ENCODE data around the gene CPNE2. TPM values are rescaled to one million over a fixed set of nuclear protein-coding genes. Genes with fewer than 3 reads are reported as not detected.

Gene CPNE2
- total and polyA plus RNA-seq, 2 of the 8 experiments (the other 6 are each of a cell fraction or from before 2014, with no cell fraction given) = 10.6 to 39.5 TPM

GRCh38 chr16:57131351-57131970, 39.1 kb downstream of the CPNE2 start:
- Histone ChIP-seq H2BK15ac (ENCODE audit: low read length) (no peak overlapping the region), H4K8ac (ENCODE audit: extremely low read depth, insufficient read depth, low read length) (no peak overlapping the region), H3K18ac (ENCODE audit: extremely low read depth, low read length) (no peak overlapping the region; the same call in 1 of the 2 replicates), H3K4ac (replicated peaks; ENCODE audit: insufficient read length, low read depth, low read length) (no peak overlapping the region), H3K4me2 (ENCODE audit: insufficient read depth in 1 of 2, low read depth in 2 of 2, low read length in 2 of 2) (no peak overlapping the region), H3K14ac (ENCODE audit: insufficient read length) (no peak overlapping the region), H4K91ac (replicated peaks; ENCODE audit: insufficient read length, low read length) (no peak overlapping the region), H2AK5ac (ENCODE audit: low read depth, low read length) (no peak overlapping the region), H3K4me1 (replicated peaks in 1 of 4; ENCODE audit: control insufficient read depth in 3 of 4, insufficient read depth in 4 of 4, low read length in 3 of 4) (peaks cover 0 to 5% (median 2%) of the 10 kb centered on the region in 4 experiments; a peak in 3 of 7 replicates), H3K27ac (ENCODE audit: low read depth, low read length) (no peak overlapping the region), H3K23me2 (ENCODE audit: low read depth, low read length) (no peaks in the 10 kb centered on the region), H4K5ac (ENCODE audit: insufficient read length, low read depth, low read length) (no peak overlapping the region), H3K9ac (replicated peaks in 1 of 4; ENCODE audit: extremely low read depth in 1 of 4, low read depth in 3 of 4, low read length in 3 of 4) (no peak overlapping the region), H2BK120ac (replicated peaks; ENCODE audit: low read depth, low read length) (no peak overlapping the region), H2AFZ (ENCODE audit: low read length) (no peak overlapping the region), H3K36me3 (ENCODE audit: control insufficient read depth in 2 of 4, insufficient read depth in 4 of 4, low read length in 3 of 4) (no peaks in the 10 kb centered on the region), H3K23ac (ENCODE audit: insufficient read length) (no peak overlapping the region), H4K20me1 (replicated peaks in 1 of 2; ENCODE audit: control insufficient read depth in 1 of 2, insufficient read depth in 2 of 2, low read length in 2 of 2) (no peaks in the 10 kb centered on the region), H2BK5ac (ENCODE audit: low read depth, low read length) (no peak overlapping the region), H3K79me2 (ENCODE audit: control insufficient read depth in 1 of 2, insufficient read depth in 2 of 2, low read length in 2 of 2) (no peaks in the 10 kb centered on the region), H2BK12ac (ENCODE audit: low read depth, low read length) (no peak overlapping the region), H3K79me1 (ENCODE audit: low read depth, low read length) (no peaks in the 10 kb centered on the region), H2BK20ac (ENCODE audit: low read length) (no peak overlapping the region), H3K9me3 (ENCODE audit: insufficient read depth in 2 of 2, low read depth in 1 of 2, low read length in 1 of 2) (no peaks in the 10 kb centered on the region), H3K4me3 (ENCODE audit: extremely low read depth in 1 of 4, insufficient read depth in 2 of 4, low read depth in 3 of 4, low read length in 4 of 4) (no peak overlapping the region), H3K56ac (replicated peaks; ENCODE audit: insufficient read length, low read depth, low read length) (no peak overlapping the region), H3K27me3 (replicated peaks in 1 of 4; ENCODE audit: control insufficient read depth in 3 of 4, extremely low read depth in 1 of 4, insufficient read depth in 3 of 4, low read length in 3 of 4) (no peaks in the 10 kb centered on the region)
- POLR2A ChIA-PET (ENCODE audit: partially characterized antibody) = interaction anchor here (1.2 to 1.8 kb wide), 2 partner anchors 10 to 11 kb away, joined by 4 to 5 read pairs; no protein-coding TSS in a partner anchor
- no peak for TF ChIP-seq CBX5 (IDR thresholded peaks at IDR 0.05; ENCODE audit: low read depth, low read length)
- no peak for TF ChIP-seq MAX (IDR thresholded peaks at IDR 0.05)
- FAIRE-seq = no peak
- WGBS, 2 experiments (ENCODE audit: extremely low coverage in 1 of 2, insufficient coverage in 1 of 2, insufficient read length in 1 of 2, insufficient replicate concordance in 2 of 2, low coverage in 1 of 2, low lambda C conversion rate in 2 of 2, missing lambda C conversion rate in 1 of 2) = 80% methylated on average over 16 of the region's 17 CpGs; no CpG with 5 or more reads in 1 of the 2 experiments
- no peak for DNase-seq (ENCODE audit: low read depth in 1 of 2, low spot score in 2 of 2)
- CTCF ChIA-PET (ENCODE audit: partially characterized antibody) = interaction anchor here (1.9 kb wide), 1 partner anchor 47 kb away, joined by 5 read pairs; no protein-coding TSS in a partner anchor
